ENCODE results near the gene CXCL3.

DNA sequence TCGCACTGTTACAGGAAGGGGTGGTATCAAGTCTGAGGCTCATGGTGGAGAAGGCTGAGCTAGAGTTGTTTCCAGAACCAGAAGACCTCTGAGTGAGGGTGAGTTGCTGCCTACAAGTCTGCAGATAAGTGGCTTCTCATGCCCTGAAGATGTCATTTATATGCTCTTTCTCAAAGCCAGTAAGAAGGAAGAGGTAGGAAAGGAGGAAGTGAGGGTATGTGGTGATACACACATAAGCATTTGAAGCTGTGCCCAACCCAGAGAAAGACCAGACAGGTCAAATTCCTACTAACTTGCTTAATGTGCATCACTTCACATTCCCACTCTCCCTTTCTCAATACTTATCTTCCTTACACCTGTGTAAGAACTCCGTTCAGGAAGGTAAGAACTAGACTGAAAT, 50.4 kb downstream of the CXCL3 start, which contains the start of gene PPBP:
- TF ChIP-seq, protein P1, sequence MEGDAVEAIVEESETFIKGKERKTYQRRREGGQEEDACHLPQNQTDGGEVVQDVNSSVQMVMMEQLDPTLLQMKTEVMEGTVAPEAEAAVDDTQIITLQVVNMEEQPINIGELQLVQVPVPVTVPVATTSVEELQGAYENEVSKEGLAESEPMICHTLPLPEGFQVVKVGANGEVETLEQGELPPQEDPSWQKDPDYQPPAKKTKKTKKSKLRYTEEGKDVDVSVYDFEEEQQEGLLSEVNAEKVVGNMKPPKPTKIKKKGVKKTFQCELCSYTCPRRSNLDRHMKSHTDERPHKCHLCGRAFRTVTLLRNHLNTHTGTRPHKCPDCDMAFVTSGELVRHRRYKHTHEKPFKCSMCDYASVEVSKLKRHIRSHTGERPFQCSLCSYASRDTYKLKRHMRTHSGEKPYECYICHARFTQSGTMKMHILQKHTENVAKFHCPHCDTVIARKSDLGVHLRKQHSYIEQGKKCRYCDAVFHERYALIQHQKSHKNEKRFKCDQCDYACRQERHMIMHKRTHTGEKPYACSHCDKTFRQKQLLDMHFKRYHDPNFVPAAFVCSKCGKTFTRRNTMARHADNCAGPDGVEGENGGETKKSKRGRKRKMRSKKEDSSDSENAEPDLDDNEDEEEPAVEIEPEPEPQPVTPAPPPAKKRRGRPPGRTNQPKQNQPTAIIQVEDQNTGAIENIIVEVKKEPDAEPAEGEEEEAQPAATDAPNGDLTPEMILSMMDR (IDR thresholded peaks at IDR 0.05): no peak
- TF ChIP-seq HEYL (CRISPR knock-in tag; IDR thresholded peaks at IDR 0.05): no peak
- TF ChIP-seq FOSL2 (IDR thresholded peaks at IDR 0.05): no peak
- no peak for TF ChIP-seq FOSL2 (CRISPR knock-in tag; IDR thresholded peaks at IDR 0.05)
- no peak for TF ChIP-seq KDM1A (IDR thresholded peaks at IDR 0.05; ENCODE audit: low read depth)
- TF ChIP-seq EP300 (IDR thresholded peaks at IDR 0.05): no peak
- TF ChIP-seq, protein P2, sequence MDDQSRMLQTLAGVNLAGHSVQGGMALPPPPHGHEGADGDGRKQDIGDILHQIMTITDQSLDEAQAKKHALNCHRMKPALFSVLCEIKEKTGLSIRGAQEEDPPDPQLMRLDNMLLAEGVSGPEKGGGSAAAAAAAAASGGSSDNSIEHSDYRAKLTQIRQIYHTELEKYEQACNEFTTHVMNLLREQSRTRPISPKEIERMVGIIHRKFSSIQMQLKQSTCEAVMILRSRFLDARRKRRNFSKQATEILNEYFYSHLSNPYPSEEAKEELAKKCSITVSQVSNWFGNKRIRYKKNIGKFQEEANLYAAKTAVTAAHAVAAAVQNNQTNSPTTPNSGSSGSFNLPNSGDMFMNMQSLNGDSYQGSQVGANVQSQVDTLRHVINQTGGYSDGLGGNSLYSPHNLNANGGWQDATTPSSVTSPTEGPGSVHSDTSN (IDR thresholded peaks at IDR 0.05): no peak
- TF ChIP-seq, protein P3, sequence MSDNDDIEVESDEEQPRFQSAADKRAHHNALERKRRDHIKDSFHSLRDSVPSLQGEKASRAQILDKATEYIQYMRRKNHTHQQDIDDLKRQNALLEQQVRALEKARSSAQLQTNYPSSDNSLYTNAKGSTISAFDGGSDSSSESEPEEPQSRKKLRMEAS (IDR thresholded peaks at IDR 0.05): no peak
- TF ChIP-seq, protein P4, sequence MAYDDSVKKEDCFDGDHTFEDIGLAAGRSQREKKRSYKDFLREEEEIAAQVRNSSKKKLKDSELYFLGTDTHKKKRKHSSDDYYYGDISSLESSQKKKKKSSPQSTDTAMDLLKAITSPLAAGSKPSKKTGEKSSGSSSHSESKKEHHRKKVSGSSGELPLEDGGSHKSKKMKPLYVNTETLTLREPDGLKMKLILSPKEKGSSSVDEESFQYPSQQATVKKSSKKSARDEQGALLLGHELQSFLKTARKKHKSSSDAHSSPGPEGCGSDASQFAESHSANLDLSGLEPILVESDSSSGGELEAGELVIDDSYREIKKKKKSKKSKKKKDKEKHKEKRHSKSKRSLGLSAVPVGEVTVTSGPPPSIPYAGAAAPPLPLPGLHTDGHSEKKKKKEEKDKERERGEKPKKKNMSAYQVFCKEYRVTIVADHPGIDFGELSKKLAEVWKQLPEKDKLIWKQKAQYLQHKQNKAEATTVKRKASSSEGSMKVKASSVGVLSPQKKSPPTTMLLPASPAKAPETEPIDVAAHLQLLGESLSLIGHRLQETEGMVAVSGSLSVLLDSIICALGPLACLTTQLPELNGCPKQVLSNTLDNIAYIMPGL (CRISPR knock-in tag; IDR thresholded peaks at IDR 0.05; ENCODE audit: borderline replicate concordance): no peak
- no peak for TF ChIP-seq POLR2A (IDR thresholded peaks at IDR 0.05; ENCODE audit: low read length)
